LHCN-M2 (cell line): Measurements from ENCODE around the gene PACC1. TPM values are rescaled to one million over a fixed set of nuclear protein-coding genes. Genes with fewer than 3 reads are reported as not detected.

ENCODE experiments used
- DNase-seq: peaks from one replicate; pipeline ENCODE4 v3.0.0-alpha.2; 2012; ENCODE audit warnings: low read depth
- total RNA-seq: library from RNA; depleted of rRNA; stranded (reverse); fragments of >200 nt; gene quantifications from 2 replicates; pipeline ENCODE4 v1.2.3, GENCODE V29; 2014

The PACC1 gene
- total RNA-seq, 1 experiment from 2014 or later = 10.7 TPM

GRCh38 chr1:212438831-212439237 lies 24.1 kb upstream of the PACC1 start:
- no peak for DNase-seq

GRCh38 chr1:212437179-212437798 lies 22.6 kb upstream of the PACC1 start:
- no peak for DNase-seq

DNA sequence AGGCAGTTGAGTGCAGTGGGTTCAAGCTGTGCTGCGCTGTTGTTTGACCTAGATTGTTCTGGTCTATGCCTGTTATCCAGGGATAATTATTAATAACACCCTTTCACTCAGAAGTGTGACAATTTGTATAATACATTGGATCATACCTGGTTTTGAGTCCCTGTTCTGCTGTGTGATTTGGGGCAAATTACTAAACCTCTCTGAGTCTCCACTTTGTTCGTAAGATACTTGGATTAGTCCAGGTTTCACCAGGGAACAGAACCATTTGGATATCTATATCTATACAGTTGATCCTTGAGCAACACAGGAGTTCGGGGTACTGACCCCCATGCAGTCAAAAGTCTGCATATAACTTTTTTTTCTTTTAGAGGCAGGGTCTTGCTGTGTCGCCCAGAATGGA lies 20.3 kb upstream of the PACC1 start:
- no peak for DNase-seq

GRCh38 chr1:212433577-212434462 lies 19.1 kb upstream of the PACC1 start:
- no peak for DNase-seq

GRCh38 chr1:212432661-212433576 lies 18.2 kb upstream of the PACC1 start, which contains the start of gene NENF:
TSS of gene NENF (plus strand) at chr1:212432920. CDS start at chr1:212432944, 24 bp downstream.
- peak; percentile 76 for DNase-seq

GRCh38 chr1:212432272-212432660 lies 17.6 kb upstream of the PACC1 start:
- DNase-seq = no peak

DNA sequence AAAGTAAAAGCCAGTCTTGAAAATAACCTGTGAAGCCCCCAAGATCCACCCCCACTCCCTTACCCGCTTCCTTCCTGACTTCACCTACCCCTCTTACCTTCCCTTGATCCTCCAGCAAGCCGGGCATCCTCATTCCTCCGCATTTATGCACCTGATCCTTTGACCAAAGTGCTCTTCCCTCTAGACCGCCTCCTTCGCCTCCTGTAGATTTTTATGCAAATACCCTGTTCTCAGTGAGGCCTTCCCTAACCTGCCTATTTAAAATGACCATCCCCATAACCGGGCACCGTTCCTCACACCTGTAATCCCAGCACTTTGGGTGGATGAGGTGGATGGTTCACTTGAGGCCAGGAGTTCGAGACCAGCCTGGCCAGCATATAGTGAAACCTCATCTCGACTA lies 17.0 kb upstream of the PACC1 start:
- DNase-seq = no peak

DNA sequence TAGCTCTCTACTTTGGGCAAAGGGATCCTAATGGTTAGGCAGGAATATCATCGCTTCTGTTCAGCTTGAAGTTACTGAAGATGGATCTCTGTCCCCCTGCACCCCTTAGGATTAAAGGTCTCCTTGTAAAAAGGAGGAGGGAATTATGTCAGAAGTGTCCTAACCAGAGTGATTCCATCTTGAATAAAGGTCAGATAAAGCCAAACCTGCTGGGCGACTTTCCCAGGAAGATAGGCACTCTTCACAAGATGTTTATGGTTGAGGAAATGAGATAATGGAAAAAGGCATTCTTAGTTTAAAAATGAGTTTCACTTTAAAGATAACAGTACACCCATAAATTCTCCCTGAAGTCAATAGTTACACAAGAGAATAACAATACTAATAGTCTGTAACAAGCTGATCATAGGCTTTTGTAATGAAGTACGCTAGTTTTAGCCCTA lies 16.3 kb upstream of the PACC1 start:
- no peak for DNase-seq

- no peak for DNase-seq
Measured at GRCh38 chr1:212430416-212430815, 15.7 kb upstream of the PACC1 start.

- no peak for DNase-seq
Measured at GRCh38 chr1:212428496-212428895, 13.8 kb upstream of the PACC1 start.

GRCh38 chr1:212423879-212424278 lies 9.2 kb upstream of the PACC1 start:
- DNase-seq = no peak

DNA sequence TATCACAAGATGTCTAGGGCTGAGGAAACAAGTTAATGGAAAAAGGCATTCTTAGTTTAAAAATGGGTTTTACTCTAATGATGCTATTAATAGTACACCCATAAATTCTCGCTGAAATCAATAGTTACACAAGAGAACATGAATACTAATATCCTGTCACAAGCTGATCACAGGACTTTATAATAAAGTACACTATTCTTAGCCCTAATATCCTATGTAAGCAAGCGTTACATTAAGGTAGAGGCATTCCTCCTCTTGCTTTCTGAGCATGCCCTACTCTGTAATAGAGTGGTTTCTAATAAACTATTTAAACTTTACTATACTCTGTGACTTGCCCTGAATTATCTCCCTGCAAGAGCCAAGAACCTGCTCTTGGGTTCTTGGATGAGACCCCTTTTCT lies 6.5 kb upstream of the PACC1 start:
- no peak for DNase-seq

- no peak for DNase-seq
Measured at GRCh38 chr1:212415107-212415841, 588 bp upstream of the PACC1 start.

DNA sequence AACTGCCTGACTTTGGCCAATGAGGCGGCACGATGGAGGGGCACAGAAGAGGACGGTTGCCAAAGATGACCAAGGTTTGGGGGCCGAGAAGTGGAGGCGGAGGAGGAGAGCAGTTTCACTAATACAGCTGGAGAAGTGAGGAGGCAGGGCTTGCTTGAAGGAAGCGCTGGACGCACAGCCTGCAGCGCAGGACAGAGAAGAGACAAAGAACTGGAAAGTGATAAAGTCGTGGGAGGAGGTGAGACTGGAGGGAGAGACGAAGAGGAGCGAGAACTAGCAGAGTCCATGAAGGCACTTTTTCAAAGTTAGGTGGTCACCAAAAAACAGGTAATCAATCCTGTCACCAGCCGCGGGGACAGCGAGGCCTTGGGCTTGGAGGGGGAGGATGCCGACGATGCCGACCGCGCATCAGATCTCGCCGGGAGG lies 771 bp downstream of the PACC1 start:
- DNase-seq = no peak

DNA sequence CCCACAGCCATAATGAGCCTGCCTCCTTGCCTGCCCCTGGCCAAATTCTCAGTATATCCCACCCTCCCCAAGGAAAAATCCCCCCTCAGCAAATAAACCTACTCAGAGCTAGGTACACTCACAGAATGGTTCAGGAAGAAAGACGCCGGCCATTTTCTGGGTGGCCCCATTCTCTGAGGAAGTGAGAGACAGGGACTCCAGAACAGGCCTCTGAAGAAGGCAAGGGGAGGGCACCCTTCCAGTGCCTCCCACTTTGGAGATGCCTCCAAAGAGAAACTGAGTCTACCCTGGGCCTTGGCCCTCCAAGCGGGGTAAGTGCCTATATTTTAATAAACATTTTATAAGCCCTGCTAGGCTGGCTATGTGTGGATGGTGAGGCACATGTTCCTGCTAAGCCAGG lies 2.3 kb downstream of the PACC1 start:
- DNase-seq = no peak

DNA sequence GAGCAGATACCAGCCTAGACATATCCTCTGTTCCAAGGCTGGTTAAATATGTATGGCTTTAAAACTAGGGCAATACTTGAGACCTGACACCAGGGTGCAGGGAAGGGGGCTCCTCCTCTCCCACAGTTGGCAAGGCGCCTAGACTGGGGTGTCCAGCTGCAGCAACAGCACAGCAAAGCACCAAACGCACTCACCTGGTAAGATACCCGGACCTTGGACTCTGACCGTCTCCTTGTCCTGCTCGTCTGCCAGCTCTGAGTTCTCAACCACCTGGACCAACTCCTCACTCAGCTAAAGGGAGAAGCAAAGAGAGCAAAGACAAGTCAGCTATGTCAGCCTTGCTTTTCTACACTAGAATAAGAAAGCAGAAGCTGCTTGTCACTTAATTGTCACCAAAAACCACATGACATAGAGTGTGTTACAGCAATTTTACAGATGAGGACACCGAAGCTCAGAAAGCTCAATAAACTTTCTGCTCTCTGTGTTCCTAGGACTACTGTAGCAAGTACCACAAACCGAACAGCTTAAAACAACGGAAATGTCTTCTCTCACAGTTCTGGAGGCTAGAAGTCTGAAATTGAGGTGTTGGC lies 4.4 kb downstream of the PACC1 start:
- DNase-seq = no peak

- no peak for DNase-seq
Measured at GRCh38 chr1:212402666-212403321, 11.9 kb downstream of the PACC1 start.

- DNase-seq = peak; percentile 55
Measured at GRCh38 chr1:212401838-212402582, 12.7 kb downstream of the PACC1 start.

GRCh38 chr1:212401042-212401441 lies 13.6 kb downstream of the PACC1 start:
- no peak for DNase-seq
